Liver (tissue), 9 donors: ENCODE measurements around the gene PEMT. TPM values are rescaled to one million over a fixed set of nuclear protein-coding genes. Genes with fewer than 3 reads are reported as not detected.

Experiments used
- DNase-seq: peaks from one replicate; pipeline ENCODE4 v3.0.0-alpha.2; 2017; ENCODE audit warnings: low spot score
- H3K27ac ChIP-seq, 2 donors: one replicate each; pipeline ENCODE4 v1.7.0; 2013; ENCODE audit warnings: inconsistent platforms in 2 of 2, low read length in 2 of 2, control low read depth in 1 of 2, low read depth in 1 of 2, mild to moderate bottlenecking in 1 of 2
- H3K27me3 ChIP-seq, 4 donors: one replicate each; pipeline versions ENCODE4 v1.6.1 to v1.7.0; 2013; ENCODE audit warnings: low read length in 3 of 4, inconsistent platforms in 1 of 4, mild to moderate bottlenecking in 1 of 4, moderate library complexity in 1 of 4; ENCODE audit not compliant: control insufficient read depth in 4 of 4, insufficient read depth in 4 of 4
- H3K36me3 ChIP-seq, 4 donors: one replicate each; pipeline versions ENCODE4 v1.6.1 to v1.7.0; 2013; ENCODE audit warnings: low read length in 3 of 4, mild to moderate bottlenecking in 3 of 4, low read depth in 1 of 4, moderate library complexity in 1 of 4; ENCODE audit not compliant: control insufficient read depth in 4 of 4, insufficient read depth in 3 of 4
- H3K4me1 ChIP-seq, 4 donors: one replicate each; pipeline versions ENCODE4 v1.6.1 to v1.7.0; 2013; ENCODE audit warnings: low read length in 3 of 4, mild to moderate bottlenecking in 3 of 4, moderate library complexity in 1 of 4; ENCODE audit not compliant: control insufficient read depth in 4 of 4, insufficient read depth in 4 of 4
- H3K4me3 ChIP-seq, 3 donors: one replicate each; pipeline versions ENCODE4 v1.6.1 to v1.7.0; 2013; ENCODE audit warnings: low read length in 3 of 3, control low read depth in 1 of 3, low read depth in 1 of 3, mild to moderate bottlenecking in 1 of 3
- H3K9ac ChIP-seq, 2 donors: one replicate each; pipeline ENCODE4 v1.7.0; 2013; ENCODE audit warnings: low read length in 2 of 2, mild to moderate bottlenecking in 2 of 2, moderate library complexity in 2 of 2, control low read depth in 1 of 2, low read depth in 1 of 2
- H3K9me3 ChIP-seq, 4 donors: one replicate each; pipeline versions ENCODE4 v1.6.1 to v1.7.0; 2013; ENCODE audit warnings: low read length in 3 of 4; ENCODE audit not compliant: control insufficient read depth in 4 of 4
- CTCF ChIP-seq: fragments of 150-350 bp; IDR thresholded peaks from 2 replicates; pipeline ENCODE4 v1.5.1; 2017; ENCODE audit warnings: improper control_type of control experiment, low read depth, low read length; ENCODE audit not compliant: missing input control
- EGR1 ChIP-seq, 2 donors: IDR thresholded peaks; 2 replicates each; pipeline ENCODE4 v1.6.1; 2016 to 2018; ENCODE audit warnings: antibody characterized with exemption in 2 of 2, low read depth in 2 of 2
- FOXA1 ChIP-seq: IDR thresholded peaks from 2 replicates; pipeline ENCODE4 v1.6.1; 2016; ENCODE audit warnings: antibody characterized with exemption
- GABPA ChIP-seq, 2 donors: IDR thresholded peaks in 1 of 2; conservative IDR thresholded peaks in 1 of 2; 2 replicates each; pipeline ENCODE4 v1.6.1; 2016; ENCODE audit warnings: antibody characterized with exemption in 2 of 2, mild to moderate bottlenecking in 1 of 2, moderate library complexity in 1 of 2
- HNF4A ChIP-seq, 2 donors: conservative IDR thresholded peaks; 2 replicates each; pipeline ENCODE4 v1.6.1; 2016; ENCODE audit warnings: antibody characterized with exemption in 2 of 2, mild to moderate bottlenecking in 2 of 2
- HNF4G ChIP-seq: IDR thresholded peaks from 2 replicates; pipeline ENCODE4 v1.6.1; 2016; ENCODE audit warnings: antibody characterized with exemption
- JUND ChIP-seq, 2 donors: IDR thresholded peaks; 2 replicates each; pipeline ENCODE4 v1.6.1; 2016; ENCODE audit warnings: antibody characterized with exemption in 2 of 2
- RAD21 ChIP-seq, 2 donors: IDR thresholded peaks; 2 replicates each; pipeline ENCODE4 v1.6.1; 2016; ENCODE audit warnings: antibody characterized with exemption in 2 of 2, mild to moderate bottlenecking in 2 of 2
- SP1 ChIP-seq: IDR thresholded peaks from 2 replicates; pipeline ENCODE4 v1.6.1; 2018; ENCODE audit warnings: antibody characterized with exemption, mild to moderate bottlenecking
- TAF1 ChIP-seq: conservative IDR thresholded peaks from 2 replicates; pipeline ENCODE4 v1.6.1; 2016; ENCODE audit warnings: antibody characterized with exemption, mild to moderate bottlenecking
- YY1 ChIP-seq: IDR thresholded peaks from 2 replicates; pipeline ENCODE4 v1.6.1; 2016; ENCODE audit warnings: antibody characterized with exemption, mild to moderate bottlenecking
- WGBS: extraction: QIAGEN DNeasy Blood & Tissue Kit; methylation state at CpG from one replicate; pipeline ENCODE4 v1.1.7; 2013; 5-methylcytosine and 5-hydroxymethylcytosine counted together
- polyA plus RNA-seq, 2 donors: library from polyadenylated mRNA; stranded (reverse) in 1 of 2; unstranded in 1 of 2; fragments of 200-250 nt in 1 of 2; fragments of >200 nt in 1 of 2; fragmentation: Nextera tagmentation in 1 of 2; extraction: Ambion mirVana in 1 of 2; gene quantifications; one replicate each; pipeline versions ENCODE4 v1.2.1 to v1.2.3, GENCODE V29; 2013 to 2015
- total RNA-seq, 2 donors: library from RNA; depleted of rRNA; stranded (reverse); fragments of >200 nt; gene quantifications; one replicate each; pipeline ENCODE4 v1.2.3, GENCODE V29; 2014
- TF ChIP-seq, protein P1 (sequence below): IDR thresholded peaks from 2 replicates; pipeline ENCODE4 v1.6.1; 2016; ENCODE audit warnings: antibody characterized with exemption
- TF ChIP-seq, protein P2 (sequence below): IDR thresholded peaks from 2 replicates; pipeline ENCODE4 v1.6.1; 2016; ENCODE audit warnings: antibody characterized with exemption
- TF ChIP-seq, protein P3 (sequence below): IDR thresholded peaks from 2 replicates; pipeline ENCODE4 v1.6.1; 2016; ENCODE audit warnings: antibody characterized with exemption
- donor health status: healthy.
- donor health status: healthy.
- donor health status: healthy.
- donor health status: healthy.
- donor health status: healthy.

Gene PEMT
- total and polyA plus RNA-seq, 4 donors = 64.6 to 211 (median 184) TPM

- Histone ChIP-seq H3K27me3 (no peaks in the 10 kb centered on the region), H3K9ac (no peak overlapping the region), H3K9me3 (no peaks in the 10 kb centered on the region), H3K4me1 (no peaks in the 10 kb centered on the region), H3K4me3 (no peak overlapping the region), H3K27ac (no peak overlapping the region), H3K36me3 (peaks cover 0 to 9% (median 4%) of the 10 kb centered on the region in 4 donors)
- DNase-seq = no peak
- WGBS = 80% methylated on average over 7 of the region's 7 CpGs
- no peak for TF ChIP-seq SP1
- TF ChIP-seq, protein P1, sequence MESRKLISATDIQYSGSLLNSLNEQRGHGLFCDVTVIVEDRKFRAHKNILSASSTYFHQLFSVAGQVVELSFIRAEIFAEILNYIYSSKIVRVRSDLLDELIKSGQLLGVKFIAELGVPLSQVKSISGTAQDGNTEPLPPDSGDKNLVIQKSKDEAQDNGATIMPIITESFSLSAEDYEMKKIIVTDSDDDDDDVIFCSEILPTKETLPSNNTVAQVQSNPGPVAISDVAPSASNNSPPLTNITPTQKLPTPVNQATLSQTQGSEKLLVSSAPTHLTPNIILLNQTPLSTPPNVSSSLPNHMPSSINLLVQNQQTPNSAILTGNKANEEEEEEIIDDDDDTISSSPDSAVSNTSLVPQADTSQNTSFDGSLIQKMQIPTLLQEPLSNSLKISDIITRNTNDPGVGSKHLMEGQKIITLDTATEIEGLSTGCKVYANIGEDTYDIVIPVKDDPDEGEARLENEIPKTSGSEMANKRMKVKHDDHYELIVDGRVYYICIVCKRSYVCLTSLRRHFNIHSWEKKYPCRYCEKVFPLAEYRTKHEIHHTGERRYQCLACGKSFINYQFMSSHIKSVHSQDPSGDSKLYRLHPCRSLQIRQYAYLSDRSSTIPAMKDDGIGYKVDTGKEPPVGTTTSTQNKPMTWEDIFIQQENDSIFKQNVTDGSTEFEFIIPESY = no peak
- no peak for TF ChIP-seq CTCF
- TF ChIP-seq, protein P2, sequence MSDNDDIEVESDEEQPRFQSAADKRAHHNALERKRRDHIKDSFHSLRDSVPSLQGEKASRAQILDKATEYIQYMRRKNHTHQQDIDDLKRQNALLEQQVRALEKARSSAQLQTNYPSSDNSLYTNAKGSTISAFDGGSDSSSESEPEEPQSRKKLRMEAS = no peak
Observed at GRCh38 chr17:17503566-17504130, 87.9 kb downstream of the PEMT start.

DNA sequence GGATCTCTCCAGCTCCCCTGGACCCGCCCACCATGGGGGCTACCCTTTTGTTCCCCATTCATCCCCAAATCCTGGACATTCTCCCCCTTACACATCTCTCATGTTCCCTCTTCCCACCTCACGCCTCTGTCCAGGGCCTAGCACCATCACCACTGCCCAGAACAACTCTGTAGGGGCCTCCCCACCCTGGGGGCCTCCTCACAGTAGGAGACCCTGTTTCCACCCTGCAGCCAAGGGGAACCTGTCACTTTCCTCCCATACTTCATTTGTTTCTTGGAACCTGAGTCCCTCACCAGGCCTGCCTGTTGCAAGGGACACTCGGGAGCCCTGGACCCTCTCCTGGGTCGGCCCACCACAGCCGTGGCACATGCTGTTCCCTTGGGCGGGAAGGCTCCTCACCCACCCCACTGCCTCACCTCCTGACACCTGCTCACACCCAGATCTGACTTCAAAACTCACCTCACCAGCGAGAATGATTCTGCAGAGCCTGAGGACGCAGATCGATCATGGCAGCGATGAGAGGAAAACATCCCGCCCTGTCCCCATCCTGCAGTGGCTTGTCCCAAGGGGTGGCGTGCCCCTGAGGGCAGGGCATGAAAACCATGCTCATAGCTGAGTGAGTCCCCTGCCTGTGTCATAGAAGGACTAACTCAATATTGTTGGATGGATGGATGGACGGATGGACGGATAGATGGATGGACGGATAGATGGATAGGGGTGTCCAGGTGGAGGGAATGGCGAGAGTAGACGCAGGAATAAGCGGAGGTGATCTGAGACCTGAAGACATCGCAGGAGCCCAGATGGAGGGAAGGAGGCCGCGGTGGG lies 88.6 kb downstream of the PEMT start:
- H3K27ac ChIP-seq = no peak overlapping the region
- no peak for DNase-seq
- WGBS = 92% methylated on average over 21 of the region's 21 CpGs
- TF ChIP-seq EGR1 (IDR thresholded peaks at IDR 0.05; ENCODE audit: low read depth in 2 of 2) (no peak), FOXA1 (no peak), HNF4G (no peak), HNF4A (conservative IDR thresholded peaks at IDR 0.05) (no peak), RAD21 (IDR thresholded peaks at IDR 0.05) (no peak), JUND (IDR thresholded peaks at IDR 0.05) (no peak), YY1 (no peak), GABPA (IDR thresholded peaks at IDR 0.05 in 1 of 2, conservative IDR thresholded peaks at IDR 0.05 in 1 of 2) (no peak), TAF1 (no peak)
- TF ChIP-seq, protein P3, sequence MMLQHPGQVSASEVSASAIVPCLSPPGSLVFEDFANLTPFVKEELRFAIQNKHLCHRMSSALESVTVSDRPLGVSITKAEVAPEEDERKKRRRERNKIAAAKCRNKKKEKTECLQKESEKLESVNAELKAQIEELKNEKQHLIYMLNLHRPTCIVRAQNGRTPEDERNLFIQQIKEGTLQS = no peak
- peaks cover 0 to 2% (median under 1%) of the 10 kb centered on the region in 4 donors for H3K36me3 ChIP-seq
- H3K27me3 ChIP-seq = no peaks in the 10 kb centered on the region
- H3K4me1 ChIP-seq = no peaks in the 10 kb centered on the region
- no peak overlapping the region for H3K4me3 ChIP-seq
- H3K9ac ChIP-seq = no peak overlapping the region
- no peaks in the 10 kb centered on the region for H3K9me3 ChIP-seq
